WTC11 (cell line): Measurements from ENCODE around the gene SPRR5. TPM values are rescaled to one million over a fixed set of nuclear protein-coding genes. Genes with fewer than 3 reads are reported as not detected.

Source experiments
- ATAC-seq: fragments of 200-7000 bp; cut with Tn5 transposase; 2 replicates; pipeline ENCODE4 v1.10.0; 2021; ENCODE audit warnings: mild to moderate bottlenecking, moderate library complexity
- CTCF ChIA-PET: fragments of 300-600 bp; sonication (Branson Sonifier 250); formaldehyde crosslinking; loops from one replicate; lab custom pipeline; 2021; ENCODE audit warnings: antibody characterized with exemption; lab: Charles Lee
- POLR2A ChIA-PET: fragments of 350-600 bp; sonication (Branson Sonifier 250); formaldehyde crosslinking; loops from one replicate; lab custom pipeline; 2021; ENCODE audit warnings: antibody characterized with exemption; lab: Charles Lee
- DNase-seq: peaks from one replicate; pipeline ENCODE4 v3.0.0; 2021; ENCODE audit warnings: low spot score
- H3K27ac Mint-ChIP-seq: 2 replicates; pipeline ENCODE4 v1.8.0; 2021; ENCODE audit warnings: mixed read lengths
- H3K27me3 Mint-ChIP-seq: 2 replicates; pipeline ENCODE4 v1.8.0; 2021; ENCODE audit warnings: low read depth, mild to moderate bottlenecking, moderate library complexity, mixed read lengths
- H3K36me3 Mint-ChIP-seq: 2 replicates; pipeline ENCODE4 v1.8.0; 2021; ENCODE audit warnings: mixed read lengths
- H3K4me1 Mint-ChIP-seq: 2 replicates; pipeline ENCODE4 v1.8.0; 2022; ENCODE audit warnings: mixed read lengths
- H3K4me3 Mint-ChIP-seq: 2 replicates; pipeline ENCODE4 v1.8.0; 2021; ENCODE audit warnings: mild to moderate bottlenecking, moderate library complexity, mixed read lengths
- H3K9me3 Mint-ChIP-seq: 2 replicates; pipeline ENCODE4 v1.8.0; 2021; ENCODE audit warnings: mixed read lengths
- HMGA2 ChIP-seq: fragments of 250-450 bp; sonication (Bioruptor Pico); IDR thresholded peaks from 2 replicates; pipeline ENCODE4 v1.4.0; 2021; ENCODE audit warnings: mild to moderate bottlenecking, moderate library complexity
- IRF2 ChIP-seq: sonication (generic); formaldehyde crosslinking; IDR thresholded peaks from 2 replicates; pipeline ENCODE4 v1.8.0; 2022; ENCODE audit warnings: low read depth, missing genetic modification reagents, borderline replicate concordance
- JUN ChIP-seq: sonication (generic); formaldehyde crosslinking; IDR thresholded peaks from 2 replicates; pipeline ENCODE4 v1.8.0; 2023; ENCODE audit warnings: mild to moderate bottlenecking, missing genetic modification reagents
- NR1H2 ChIP-seq: sonication (generic); formaldehyde crosslinking; IDR thresholded peaks from 2 replicates; pipeline ENCODE4 v1.9.0; 2021; ENCODE audit warnings: mild to moderate bottlenecking, moderate library complexity, missing genetic modification reagents
- SMAD3 ChIP-seq: sonication (generic); formaldehyde crosslinking; IDR thresholded peaks from 2 replicates; pipeline ENCODE4 v1.8.0; 2022; ENCODE audit warnings: missing genetic modification reagents, mild to moderate bottlenecking, borderline replicate concordance
- TEAD1 ChIP-seq: sonication (generic); formaldehyde crosslinking; IDR thresholded peaks from 2 replicates; pipeline ENCODE4 v1.8.0; 2022; ENCODE audit warnings: mild to moderate bottlenecking, missing genetic modification reagents
- ZNF121 ChIP-seq: sonication (generic); formaldehyde crosslinking; IDR thresholded peaks from 2 replicates; pipeline ENCODE4 v1.8.0; 2023; ENCODE audit warnings: missing genetic modification reagents
- ZNF138 ChIP-seq: sonication (generic); formaldehyde crosslinking; conservative IDR thresholded peaks from 2 replicates; pipeline ENCODE4 v1.8.1; 2022; ENCODE audit warnings: mild to moderate bottlenecking, moderate library complexity, missing genetic modification reagents
- ZNF396 ChIP-seq: fragments of 250-450 bp; sonication (Bioruptor Pico); IDR thresholded peaks from 2 replicates; pipeline ENCODE4 v1.8.0; 2021; ENCODE audit warnings: mild to moderate bottlenecking, moderate library complexity, borderline replicate concordance
- ZNF416 ChIP-seq: fragments of 250-450 bp; sonication (Bioruptor Pico); IDR thresholded peaks from 2 replicates; pipeline ENCODE4 v1.9.0; 2021; ENCODE audit warnings: mild to moderate bottlenecking, inconsistent platforms
- total RNA-seq: library from RNA; stranded (reverse); gene quantifications from 3 replicates; pipeline ENCODE4 v1.2.3, GENCODE V29; 2021
- TF ChIP-seq, protein P1 (sequence below): fragments of 250-450 bp; sonication (Bioruptor Pico); IDR thresholded peaks from 2 replicates; pipeline ENCODE4 v1.9.0; 2021; ENCODE audit warnings: mild to moderate bottlenecking
- TF ChIP-seq, protein P2 (sequence below): sonication (generic); formaldehyde crosslinking; IDR thresholded peaks from 2 replicates; pipeline ENCODE4 v1.8.0; 2023; ENCODE audit warnings: mild to moderate bottlenecking, missing genetic modification reagents
- TF ChIP-seq, protein P3 (sequence below): sonication (generic); formaldehyde crosslinking; IDR thresholded peaks from 2 replicates; pipeline ENCODE4 v1.8.1; 2023; ENCODE audit warnings: mild to moderate bottlenecking, missing genetic modification reagents, borderline replicate concordance
- TF ChIP-seq, protein P4 (sequence below): sonication (generic); formaldehyde crosslinking; IDR thresholded peaks from 2 replicates; pipeline ENCODE4 v1.8.1; 2023; ENCODE audit warnings: mild to moderate bottlenecking, missing genetic modification reagents
- TF ChIP-seq, protein P5 (sequence below): fragments of 250-450 bp; sonication (Bioruptor Pico); conservative IDR thresholded peaks from 2 replicates; pipeline ENCODE4 v1.9.0; 2021; ENCODE audit warnings: mild to moderate bottlenecking

SPRR5 gene
- total RNA-seq, 1 experiment from 2014 or later, result not detected

DNA sequence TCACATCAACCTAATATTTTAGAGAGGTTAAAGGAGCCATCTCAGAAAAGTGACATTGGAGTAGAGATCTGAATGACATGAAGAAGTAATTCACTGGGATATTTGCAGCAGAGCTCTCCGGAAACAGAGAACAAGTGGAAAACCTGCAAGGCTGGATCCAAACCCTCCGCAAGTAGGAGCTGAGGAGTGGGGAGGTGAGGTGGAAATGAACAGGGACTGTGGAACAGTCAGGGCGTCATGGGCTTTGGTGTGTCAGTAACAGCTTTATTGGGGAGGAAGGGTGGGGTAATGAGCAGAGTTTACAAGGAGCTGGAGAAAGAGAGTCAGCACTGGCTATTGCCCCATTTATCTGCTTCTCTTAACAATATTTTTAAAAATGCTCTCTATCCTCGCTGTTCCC is 48.0 kb upstream of the SPRR5 start:
- ChIA-PET CTCF (interaction anchor here (0.6 to 1.4 kb wide), 5 partner anchors 11 to 1673 kb away, joined by 3 to 5 read pairs (median 3); partner anchors contain the start of gene SMCP), POLR2A (no interaction called here)
- Mint-ChIP-seq H3K27me3 (peaks cover 3% of the 10 kb centered on the region; the same call in 1 of the 2 replicates), H3K9me3 (peaks cover 10% of the 10 kb centered on the region; the same call in 1 of the 2 replicates), H3K27ac (no peak overlapping the region), H3K4me1 (peaks cover 6% of the 10 kb centered on the region; the same call in 1 of the 2 replicates), H3K4me3 (no peak overlapping the region), H3K36me3 (no peaks in the 10 kb centered on the region)
- TF ChIP-seq HMGA2 (CRISPR knock-in tag) (no peak), ZNF396 (CRISPR knock-in tag) (no peak), JUN (CRISPR knock-in tag) (no peak), ZNF416 (CRISPR knock-in tag) (no peak), TEAD1 (no peak), ZNF138 (CRISPR knock-in tag) (no peak), NR1H2 (CRISPR knock-in tag) (no peak), ZNF121 (CRISPR knock-in tag) (no peak), IRF2 (CRISPR knock-in tag) (no peak), SMAD3 (CRISPR knock-in tag) (no peak)
- TF ChIP-seq, protein P1, sequence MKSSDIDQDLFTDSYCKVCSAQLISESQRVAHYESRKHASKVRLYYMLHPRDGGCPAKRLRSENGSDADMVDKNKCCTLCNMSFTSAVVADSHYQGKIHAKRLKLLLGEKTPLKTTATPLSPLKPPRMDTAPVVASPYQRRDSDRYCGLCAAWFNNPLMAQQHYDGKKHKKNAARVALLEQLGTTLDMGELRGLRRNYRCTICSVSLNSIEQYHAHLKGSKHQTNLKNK (CRISPR knock-in tag), result no peak
- TF ChIP-seq, protein P2, sequence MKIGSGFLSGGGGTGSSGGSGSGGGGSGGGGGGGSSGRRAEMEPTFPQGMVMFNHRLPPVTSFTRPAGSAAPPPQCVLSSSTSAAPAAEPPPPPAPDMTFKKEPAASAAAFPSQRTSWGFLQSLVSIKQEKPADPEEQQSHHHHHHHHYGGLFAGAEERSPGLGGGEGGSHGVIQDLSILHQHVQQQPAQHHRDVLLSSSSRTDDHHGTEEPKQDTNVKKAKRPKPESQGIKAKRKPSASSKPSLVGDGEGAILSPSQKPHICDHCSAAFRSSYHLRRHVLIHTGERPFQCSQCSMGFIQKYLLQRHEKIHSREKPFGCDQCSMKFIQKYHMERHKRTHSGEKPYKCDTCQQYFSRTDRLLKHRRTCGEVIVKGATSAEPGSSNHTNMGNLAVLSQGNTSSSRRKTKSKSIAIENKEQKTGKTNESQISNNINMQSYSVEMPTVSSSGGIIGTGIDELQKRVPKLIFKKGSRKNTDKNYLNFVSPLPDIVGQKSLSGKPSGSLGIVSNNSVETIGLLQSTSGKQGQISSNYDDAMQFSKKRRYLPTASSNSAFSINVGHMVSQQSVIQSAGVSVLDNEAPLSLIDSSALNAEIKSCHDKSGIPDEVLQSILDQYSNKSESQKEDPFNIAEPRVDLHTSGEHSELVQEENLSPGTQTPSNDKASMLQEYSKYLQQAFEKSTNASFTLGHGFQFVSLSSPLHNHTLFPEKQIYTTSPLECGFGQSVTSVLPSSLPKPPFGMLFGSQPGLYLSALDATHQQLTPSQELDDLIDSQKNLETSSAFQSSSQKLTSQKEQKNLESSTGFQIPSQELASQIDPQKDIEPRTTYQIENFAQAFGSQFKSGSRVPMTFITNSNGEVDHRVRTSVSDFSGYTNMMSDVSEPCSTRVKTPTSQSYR (CRISPR knock-in tag), result no peak
- TF ChIP-seq, protein P3, sequence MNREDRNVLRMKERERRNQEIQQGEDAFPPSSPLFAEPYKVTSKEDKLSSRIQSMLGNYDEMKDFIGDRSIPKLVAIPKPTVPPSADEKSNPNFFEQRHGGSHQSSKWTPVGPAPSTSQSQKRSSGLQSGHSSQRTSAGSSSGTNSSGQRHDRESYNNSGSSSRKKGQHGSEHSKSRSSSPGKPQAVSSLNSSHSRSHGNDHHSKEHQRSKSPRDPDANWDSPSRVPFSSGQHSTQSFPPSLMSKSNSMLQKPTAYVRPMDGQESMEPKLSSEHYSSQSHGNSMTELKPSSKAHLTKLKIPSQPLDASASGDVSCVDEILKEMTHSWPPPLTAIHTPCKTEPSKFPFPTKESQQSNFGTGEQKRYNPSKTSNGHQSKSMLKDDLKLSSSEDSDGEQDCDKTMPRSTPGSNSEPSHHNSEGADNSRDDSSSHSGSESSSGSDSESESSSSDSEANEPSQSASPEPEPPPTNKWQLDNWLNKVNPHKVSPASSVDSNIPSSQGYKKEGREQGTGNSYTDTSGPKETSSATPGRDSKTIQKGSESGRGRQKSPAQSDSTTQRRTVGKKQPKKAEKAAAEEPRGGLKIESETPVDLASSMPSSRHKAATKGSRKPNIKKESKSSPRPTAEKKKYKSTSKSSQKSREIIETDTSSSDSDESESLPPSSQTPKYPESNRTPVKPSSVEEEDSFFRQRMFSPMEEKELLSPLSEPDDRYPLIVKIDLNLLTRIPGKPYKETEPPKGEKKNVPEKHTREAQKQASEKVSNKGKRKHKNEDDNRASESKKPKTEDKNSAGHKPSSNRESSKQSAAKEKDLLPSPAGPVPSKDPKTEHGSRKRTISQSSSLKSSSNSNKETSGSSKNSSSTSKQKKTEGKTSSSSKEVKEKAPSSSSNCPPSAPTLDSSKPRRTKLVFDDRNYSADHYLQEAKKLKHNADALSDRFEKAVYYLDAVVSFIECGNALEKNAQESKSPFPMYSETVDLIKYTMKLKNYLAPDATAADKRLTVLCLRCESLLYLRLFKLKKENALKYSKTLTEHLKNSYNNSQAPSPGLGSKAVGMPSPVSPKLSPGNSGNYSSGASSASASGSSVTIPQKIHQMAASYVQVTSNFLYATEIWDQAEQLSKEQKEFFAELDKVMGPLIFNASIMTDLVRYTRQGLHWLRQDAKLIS (CRISPR knock-in tag), result no peak
- TF ChIP-seq, protein P4, sequence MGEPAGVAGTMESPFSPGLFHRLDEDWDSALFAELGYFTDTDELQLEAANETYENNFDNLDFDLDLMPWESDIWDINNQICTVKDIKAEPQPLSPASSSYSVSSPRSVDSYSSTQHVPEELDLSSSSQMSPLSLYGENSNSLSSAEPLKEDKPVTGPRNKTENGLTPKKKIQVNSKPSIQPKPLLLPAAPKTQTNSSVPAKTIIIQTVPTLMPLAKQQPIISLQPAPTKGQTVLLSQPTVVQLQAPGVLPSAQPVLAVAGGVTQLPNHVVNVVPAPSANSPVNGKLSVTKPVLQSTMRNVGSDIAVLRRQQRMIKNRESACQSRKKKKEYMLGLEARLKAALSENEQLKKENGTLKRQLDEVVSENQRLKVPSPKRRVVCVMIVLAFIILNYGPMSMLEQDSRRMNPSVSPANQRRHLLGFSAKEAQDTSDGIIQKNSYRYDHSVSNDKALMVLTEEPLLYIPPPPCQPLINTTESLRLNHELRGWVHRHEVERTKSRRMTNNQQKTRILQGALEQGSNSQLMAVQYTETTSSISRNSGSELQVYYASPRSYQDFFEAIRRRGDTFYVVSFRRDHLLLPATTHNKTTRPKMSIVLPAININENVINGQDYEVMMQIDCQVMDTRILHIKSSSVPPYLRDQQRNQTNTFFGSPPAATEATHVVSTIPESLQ, result no peak
- TF ChIP-seq, protein P5, sequence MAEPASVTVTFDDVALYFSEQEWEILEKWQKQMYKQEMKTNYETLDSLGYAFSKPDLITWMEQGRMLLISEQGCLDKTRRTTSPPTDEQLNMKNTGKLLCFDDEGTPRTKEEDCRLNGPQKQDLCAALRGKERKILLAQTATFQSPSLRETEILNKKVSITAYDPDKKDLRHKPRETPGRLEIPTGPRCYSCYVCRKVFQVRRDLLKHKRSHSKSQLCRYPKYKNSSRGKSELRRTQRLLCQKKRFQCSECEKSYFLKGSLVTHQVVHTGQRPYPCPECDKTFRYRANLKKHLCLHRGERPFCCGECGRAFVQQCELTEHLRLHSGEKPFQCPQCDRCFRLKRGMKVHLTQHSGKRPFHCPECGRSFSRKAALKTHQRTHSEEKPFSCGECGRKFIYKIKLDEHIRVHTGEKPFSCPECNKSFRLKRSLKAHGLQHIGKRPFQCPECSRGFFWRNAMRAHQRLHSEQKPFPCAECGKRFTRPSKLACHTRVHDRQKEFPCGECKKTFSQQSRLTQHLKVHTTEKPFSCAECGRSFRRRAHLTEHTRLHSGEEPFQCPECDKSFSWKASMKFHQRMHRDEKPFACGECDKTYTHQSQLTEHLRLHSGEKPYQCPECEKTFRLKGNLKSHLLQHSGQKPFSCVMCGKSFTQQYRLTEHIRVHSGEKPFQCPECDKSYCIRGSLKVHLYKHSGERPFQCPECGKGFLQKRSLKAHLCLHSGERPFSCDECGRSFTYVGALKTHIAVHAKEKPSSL, result no peak
- DNase-seq (no peak), ATAC-seq (no peak)
